ENCODE data around the gene KIAA1671.

KIAA1671 gene

DNA sequence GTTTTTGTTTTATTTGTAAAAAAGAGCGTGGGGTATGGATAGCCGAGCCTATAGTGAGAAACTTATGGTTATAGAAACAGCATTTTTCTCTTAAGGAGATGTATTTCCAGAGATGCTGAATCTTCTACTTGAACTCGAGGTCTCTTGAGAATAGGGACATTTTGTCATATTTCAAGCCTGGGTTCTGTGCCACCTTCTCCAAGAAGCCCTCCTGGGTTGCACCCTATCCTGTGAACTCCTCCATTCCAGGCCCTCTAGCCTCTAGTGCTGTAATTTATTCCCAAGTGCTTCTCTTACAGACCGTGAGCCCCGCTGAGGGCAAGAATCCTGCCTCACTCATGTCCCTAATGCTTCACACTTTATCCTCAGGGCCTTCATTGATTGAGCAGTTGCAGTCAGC lies 108.6 kb downstream of the KIAA1671 start:
- TF ChIP-seq, protein P1, sequence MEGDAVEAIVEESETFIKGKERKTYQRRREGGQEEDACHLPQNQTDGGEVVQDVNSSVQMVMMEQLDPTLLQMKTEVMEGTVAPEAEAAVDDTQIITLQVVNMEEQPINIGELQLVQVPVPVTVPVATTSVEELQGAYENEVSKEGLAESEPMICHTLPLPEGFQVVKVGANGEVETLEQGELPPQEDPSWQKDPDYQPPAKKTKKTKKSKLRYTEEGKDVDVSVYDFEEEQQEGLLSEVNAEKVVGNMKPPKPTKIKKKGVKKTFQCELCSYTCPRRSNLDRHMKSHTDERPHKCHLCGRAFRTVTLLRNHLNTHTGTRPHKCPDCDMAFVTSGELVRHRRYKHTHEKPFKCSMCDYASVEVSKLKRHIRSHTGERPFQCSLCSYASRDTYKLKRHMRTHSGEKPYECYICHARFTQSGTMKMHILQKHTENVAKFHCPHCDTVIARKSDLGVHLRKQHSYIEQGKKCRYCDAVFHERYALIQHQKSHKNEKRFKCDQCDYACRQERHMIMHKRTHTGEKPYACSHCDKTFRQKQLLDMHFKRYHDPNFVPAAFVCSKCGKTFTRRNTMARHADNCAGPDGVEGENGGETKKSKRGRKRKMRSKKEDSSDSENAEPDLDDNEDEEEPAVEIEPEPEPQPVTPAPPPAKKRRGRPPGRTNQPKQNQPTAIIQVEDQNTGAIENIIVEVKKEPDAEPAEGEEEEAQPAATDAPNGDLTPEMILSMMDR (IDR thresholded peaks at IDR 0.05; ENCODE audit: low read depth, low read length): no peak
- no peak for DNase-seq (ENCODE audit: extremely low read depth, low read depth)

DNA sequence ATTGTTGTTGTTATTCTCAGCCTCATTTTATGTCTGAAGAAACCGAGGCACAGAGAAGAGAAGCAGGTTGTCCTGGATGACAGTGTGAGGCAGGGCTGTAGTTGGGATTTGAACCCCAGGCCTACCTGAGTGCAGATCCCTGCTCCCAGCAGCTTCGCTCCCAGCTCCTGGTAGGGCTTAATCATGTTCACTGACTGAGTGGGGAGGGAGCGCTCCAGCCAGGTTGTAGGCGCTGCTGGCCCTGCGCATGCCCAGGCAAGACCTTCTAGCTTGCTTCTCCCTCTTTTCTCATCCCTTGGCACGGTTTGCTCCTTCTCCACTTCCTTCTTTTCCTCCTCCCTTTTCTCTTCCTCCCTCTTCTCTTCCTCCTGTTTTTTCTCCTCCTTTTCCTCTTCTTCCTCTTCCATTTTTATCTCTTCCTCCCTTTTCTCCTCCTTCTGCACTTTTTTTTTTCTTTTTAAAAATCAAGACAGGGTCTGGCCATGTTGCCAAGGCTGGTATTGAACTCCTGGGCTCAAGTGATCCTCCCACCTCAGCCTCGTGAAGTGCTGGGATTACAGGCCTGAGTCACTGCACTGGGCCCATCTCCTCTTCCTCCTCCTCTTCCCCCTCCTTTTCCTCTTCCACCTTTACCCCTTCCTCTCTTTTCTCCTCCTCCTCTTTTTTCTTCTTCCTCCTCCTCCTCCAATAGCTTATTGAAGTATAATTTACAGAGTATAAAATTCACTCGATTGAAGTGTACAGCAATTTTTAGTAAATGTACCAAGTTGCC lies 109.3 kb downstream of the KIAA1671 start:
- no peak for DNase-seq (ENCODE audit: extremely low read depth, low read depth)
- TF ChIP-seq, protein P1 (IDR thresholded peaks at IDR 0.05; ENCODE audit: low read depth, low read length): no peak

DNA sequence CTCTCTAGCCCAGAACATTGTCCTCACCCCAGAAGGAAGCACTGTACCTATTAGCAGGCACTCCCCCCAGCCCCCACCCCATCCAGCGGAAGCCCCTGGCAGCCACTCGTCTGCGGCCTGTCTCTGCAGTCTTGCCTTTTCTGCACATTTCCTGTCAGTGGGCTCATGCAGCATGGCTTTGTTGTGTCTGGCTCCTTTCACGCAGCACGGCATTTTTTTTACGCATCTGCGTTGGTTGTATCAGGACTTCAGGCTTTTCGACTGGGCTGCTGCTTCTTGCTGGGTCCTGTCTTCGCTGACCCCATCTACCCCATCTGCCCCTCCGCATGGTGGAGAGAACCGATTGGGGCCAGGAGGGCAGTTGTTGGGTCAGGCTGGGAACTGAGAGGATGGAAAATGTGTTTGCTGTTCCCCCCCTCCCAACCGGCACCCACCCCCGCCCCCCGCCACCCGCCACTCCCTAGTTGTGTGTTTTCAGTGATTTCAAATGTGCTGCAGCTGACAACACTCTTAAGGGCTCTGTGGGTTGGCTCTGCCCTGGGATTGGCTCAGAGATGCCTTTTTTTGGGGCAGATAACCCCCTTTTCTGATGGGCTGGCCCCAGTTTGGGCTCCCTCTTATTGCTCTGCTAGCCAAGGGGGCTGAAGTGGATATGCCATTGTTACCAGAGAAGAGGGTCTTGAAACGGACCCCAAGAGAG lies 110.0 kb downstream of the KIAA1671 start:
- TF ChIP-seq, protein P1 (IDR thresholded peaks at IDR 0.05; ENCODE audit: low read depth, low read length): no peak
- DNase-seq (ENCODE audit: extremely low read depth, low read depth): no peak

DNA sequence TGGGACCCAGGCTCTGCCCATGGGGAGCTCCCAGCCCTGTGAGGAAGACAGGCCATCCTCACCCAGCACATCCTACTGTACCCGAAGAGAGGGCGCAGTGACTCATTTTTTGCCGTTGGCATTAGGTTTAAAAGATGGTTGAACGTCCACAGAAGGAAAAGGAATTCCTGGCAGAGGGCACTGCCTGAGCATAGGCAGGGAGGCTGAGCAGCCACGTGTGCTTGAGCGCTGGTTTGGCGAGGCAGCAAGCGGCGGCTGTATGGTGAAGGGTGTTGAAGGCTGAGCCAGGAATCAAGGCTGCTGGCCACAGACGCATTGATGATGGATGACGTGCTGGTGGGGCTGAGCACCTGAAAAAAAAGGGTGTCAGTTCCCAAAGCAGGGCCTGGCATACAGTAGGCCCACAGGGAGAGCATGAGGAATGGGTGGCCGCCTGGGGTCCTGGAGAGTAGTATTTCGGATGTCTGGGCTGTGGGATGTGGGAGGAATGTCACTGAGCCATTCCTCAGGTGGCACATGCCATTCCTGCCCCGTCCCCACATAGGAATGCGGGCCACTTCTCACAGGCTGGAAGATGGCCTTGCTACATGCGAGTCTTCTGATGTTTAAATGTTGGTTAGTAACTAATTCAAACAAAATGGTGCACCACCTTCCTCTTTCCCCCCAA lies 112.5 kb downstream of the KIAA1671 start:
- DNase-seq (ENCODE audit: extremely low read depth, low read depth): no peak
- TF ChIP-seq, protein P1 (IDR thresholded peaks at IDR 0.05; ENCODE audit: low read depth, low read length): no peak

DNA sequence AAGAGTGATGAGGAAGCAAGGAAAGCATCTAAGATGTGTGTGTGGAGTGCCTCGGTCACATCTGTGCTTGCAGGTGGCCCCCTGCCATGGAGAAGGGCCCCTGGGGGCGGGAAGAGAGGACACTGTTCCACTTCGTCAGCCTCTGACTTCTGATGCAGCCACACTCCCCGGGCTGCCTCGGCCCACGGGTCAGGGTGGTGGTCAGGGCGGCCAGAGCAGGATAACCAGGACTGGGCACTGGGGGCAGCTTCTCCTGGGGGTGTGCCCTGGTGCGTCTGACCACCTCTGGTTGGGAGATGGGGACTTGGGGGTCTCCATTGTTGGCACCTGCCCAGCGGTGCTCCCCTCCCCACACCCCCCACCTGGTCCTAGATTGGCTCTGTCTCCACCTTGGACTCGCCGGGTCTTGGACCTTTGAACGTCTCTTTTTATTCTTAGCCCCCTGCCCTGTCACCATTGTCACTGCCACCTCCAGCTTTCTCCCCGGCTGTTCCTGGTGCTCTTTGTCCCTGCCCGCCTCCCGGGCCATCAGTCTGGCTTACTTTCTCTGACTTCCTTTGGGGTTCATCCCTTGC lies 114.4 kb downstream of the KIAA1671 start:
- TF ChIP-seq, protein P1 (IDR thresholded peaks at IDR 0.05; ENCODE audit: low read depth, low read length): no peak
- DNase-seq (ENCODE audit: extremely low read depth, low read depth): no peak

DNA sequence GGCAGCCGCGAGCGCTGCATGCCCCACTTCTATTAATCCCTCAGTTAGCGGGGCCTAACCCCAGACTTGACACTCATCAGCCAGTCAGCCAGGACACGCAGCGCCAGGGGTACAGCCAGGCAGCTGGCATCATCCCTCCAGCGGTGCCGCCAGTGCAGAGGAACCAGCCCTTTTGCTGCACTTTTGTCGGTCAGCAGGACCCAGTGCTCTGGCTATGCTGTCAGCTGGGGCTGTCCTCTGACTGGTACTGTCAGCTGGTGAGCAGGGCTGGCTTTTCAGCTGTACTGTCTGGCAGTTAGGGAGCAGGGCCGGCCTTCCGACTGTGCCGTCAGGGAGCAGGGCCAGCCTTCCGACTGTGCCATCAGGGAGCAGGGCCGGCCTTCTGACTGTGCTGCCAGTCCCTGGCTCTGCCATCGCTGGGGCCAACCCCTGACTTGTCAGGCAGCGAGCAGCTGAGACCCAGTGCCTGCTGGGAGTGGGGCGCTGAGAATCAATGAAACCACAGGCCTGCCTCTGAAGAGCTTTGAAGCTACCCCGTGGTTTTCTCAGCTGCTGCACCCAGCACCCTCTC lies 115.4 kb downstream of the KIAA1671 start:
- TF ChIP-seq, protein P1 (IDR thresholded peaks at IDR 0.05; ENCODE audit: low read depth, low read length): no peak
- DNase-seq (ENCODE audit: extremely low read depth, low read depth): no peak

All from AG09319 (cell line).